WERI-Rb-1 (cell line): ENCODE measurements around the gene TTLL1.

ENCODE experiments used
- DNase-seq: peaks from one replicate; pipeline ENCODE4 v3.0.0-alpha.2; 2020
- H3K27ac ChIP-seq: fragments of 250-450 bp; sonication (Bioruptor Pico); 2 replicates; pipeline ENCODE4 v1.5.1; 2020; ENCODE audit warnings: mild to moderate bottlenecking, moderate library complexity
- H3K27me3 ChIP-seq: fragments of 250-450 bp; sonication (Bioruptor Pico); 2 replicates; pipeline ENCODE4 v1.5.1; 2021; ENCODE audit warnings: mild to moderate bottlenecking, low read depth, moderate library complexity; ENCODE audit not compliant: insufficient read depth, severe bottlenecking
- H3K36me3 ChIP-seq: fragments of 250-450 bp; sonication (Bioruptor Pico); 2 replicates; pipeline ENCODE4 v1.5.1; 2020; ENCODE audit warnings: mild to moderate bottlenecking, moderate library complexity
- H3K4me3 ChIP-seq: 2 replicates; pipeline ENCODE4 v1.5.1; 2011; ENCODE audit warnings: low read depth, mild to moderate bottlenecking, control low read depth, low read length
- H3K9me3 ChIP-seq: fragments of 250-450 bp; sonication (Bioruptor Pico); 2 replicates; pipeline ENCODE4 v1.5.1; 2021; ENCODE audit warnings: mild to moderate bottlenecking, moderate library complexity; ENCODE audit not compliant: severe bottlenecking
- CTCF ChIP-seq: IDR thresholded peaks from 2 replicates; pipeline ENCODE4 v1.5.1; 2011; ENCODE audit warnings: low read depth, mild to moderate bottlenecking, control low read depth, inconsistent platforms, low read length

Gene TTLL1

GRCh38 chr22:42991010-42991651 is 98.1 kb downstream of the TTLL1 start:
- H3K27ac ChIP-seq = no peak overlapping the region
- DNase-seq = no peak
- no peaks in the 10 kb centered on the region for H3K36me3 ChIP-seq
- no peaks in the 10 kb centered on the region for H3K27me3 ChIP-seq
- H3K4me3 ChIP-seq = no peak overlapping the region
- no peaks in the 10 kb centered on the region for H3K9me3 ChIP-seq
- TF ChIP-seq CTCF = no peak

DNA sequence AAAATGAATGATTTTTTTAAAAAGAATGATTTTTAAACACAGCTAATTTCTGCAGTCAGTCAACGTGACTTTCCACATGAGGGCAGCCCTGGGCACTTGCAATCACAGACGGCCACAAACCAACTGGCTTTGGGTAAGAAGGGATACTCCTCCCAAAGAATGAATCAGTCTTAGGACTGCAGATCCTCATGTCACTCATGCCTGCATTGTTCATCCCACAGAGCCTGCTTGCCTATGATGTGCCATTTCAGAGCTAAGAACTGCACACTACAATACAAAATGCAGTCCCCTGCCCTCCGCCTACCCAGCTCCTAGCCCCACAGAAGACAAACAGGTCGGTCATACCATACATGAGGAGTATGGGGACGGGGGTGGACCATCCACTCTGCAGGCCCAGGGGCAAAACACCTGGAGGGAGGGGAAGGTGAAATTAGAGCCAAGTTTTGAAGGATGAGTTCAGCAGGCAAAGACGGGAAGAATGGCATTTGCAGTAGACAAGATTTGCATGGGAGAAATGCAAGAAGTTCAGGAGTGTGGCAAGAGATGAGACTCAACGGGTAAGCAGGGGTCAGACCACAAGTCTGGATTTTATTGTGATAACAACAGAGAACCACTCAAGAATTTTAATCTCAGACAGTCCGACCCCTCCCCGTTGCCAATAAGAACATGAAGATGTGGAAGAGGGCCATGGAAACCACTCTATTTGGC is 98.9 kb downstream of the TTLL1 start:
- peak; percentile 24 for DNase-seq
- no peak overlapping the region for H3K27ac ChIP-seq
- H3K27me3 ChIP-seq = no peaks in the 10 kb centered on the region
- TF ChIP-seq CTCF = peak; percentile 28; the same call in 1 of the 2 replicates
- H3K36me3 ChIP-seq = no peaks in the 10 kb centered on the region
- no peaks in the 10 kb centered on the region for H3K9me3 ChIP-seq
- no peak overlapping the region for H3K4me3 ChIP-seq
